Ascending aorta (tissue), 2 donors: ENCODE data around the gene U2AF2. TPM values are rescaled to one million over a fixed set of nuclear protein-coding genes. Genes with fewer than 3 reads are reported as not detected.

Source experiments
- DNase-seq, 2 donors: peaks; one replicate each; pipeline ENCODE4 v3.0.0-alpha.2; 2019; ENCODE audit warnings: low spot score in 2 of 2
- H3K27ac ChIP-seq, 2 donors: fragments of 200-600 bp; sonication (generic); one replicate each; pipeline ENCODE4 v1.5.1; 2016 to 2017; ENCODE audit warnings: mild to moderate bottlenecking in 1 of 2
- H3K27me3 ChIP-seq: fragments of 200-600 bp; sonication (generic); one replicate; pipeline ENCODE4 v1.5.1; 2017
- H3K36me3 ChIP-seq, 2 donors: fragments of 200-600 bp; sonication (generic); one replicate each; pipeline ENCODE4 v1.5.1; 2016
- H3K4me1 ChIP-seq, 2 donors: fragments of 200-600 bp; sonication (generic); one replicate each; pipeline ENCODE4 v1.5.1; 2016 to 2017; ENCODE audit warnings: mild to moderate bottlenecking in 1 of 2
- H3K4me3 ChIP-seq, 2 donors: fragments of 200-600 bp; sonication (generic); one replicate each; pipeline ENCODE4 v1.5.1; 2016 to 2017; ENCODE audit warnings: mild to moderate bottlenecking in 1 of 2
- H3K9me3 ChIP-seq, 2 donors: fragments of 200-600 bp; sonication (generic); one replicate each; pipeline ENCODE4 v1.5.1; 2016
- intact Hi-C: fragments of 100-400 bp; cut with DNase I; formaldehyde crosslinking; loops from one replicate; pipeline ENCODE4 v1.15.1; 2023
- total RNA-seq: library from RNA; depleted of rRNA; stranded (reverse); fragments of >200 nt; gene quantifications from one replicate; pipeline ENCODE4 v1.1.0, GENCODE V29; 2016
- TF ChIP-seq, protein P1 (sequence below), 3 experiments: fragments of 200-600 bp in 2 of 3; fragments of 450-650 bp in 1 of 3; sonication (generic) in 2 of 3; IDR thresholded peaks; one replicate each; pipeline ENCODE4 v1.5.1; 2016 to 2019; ENCODE audit warnings: antibody characterized with exemption in 3 of 3, mild to moderate bottlenecking in 1 of 3, moderate library complexity in 1 of 3

Gene U2AF2
- total RNA-seq, 1 donor from 2014 or later, result 221 TPM

DNA sequence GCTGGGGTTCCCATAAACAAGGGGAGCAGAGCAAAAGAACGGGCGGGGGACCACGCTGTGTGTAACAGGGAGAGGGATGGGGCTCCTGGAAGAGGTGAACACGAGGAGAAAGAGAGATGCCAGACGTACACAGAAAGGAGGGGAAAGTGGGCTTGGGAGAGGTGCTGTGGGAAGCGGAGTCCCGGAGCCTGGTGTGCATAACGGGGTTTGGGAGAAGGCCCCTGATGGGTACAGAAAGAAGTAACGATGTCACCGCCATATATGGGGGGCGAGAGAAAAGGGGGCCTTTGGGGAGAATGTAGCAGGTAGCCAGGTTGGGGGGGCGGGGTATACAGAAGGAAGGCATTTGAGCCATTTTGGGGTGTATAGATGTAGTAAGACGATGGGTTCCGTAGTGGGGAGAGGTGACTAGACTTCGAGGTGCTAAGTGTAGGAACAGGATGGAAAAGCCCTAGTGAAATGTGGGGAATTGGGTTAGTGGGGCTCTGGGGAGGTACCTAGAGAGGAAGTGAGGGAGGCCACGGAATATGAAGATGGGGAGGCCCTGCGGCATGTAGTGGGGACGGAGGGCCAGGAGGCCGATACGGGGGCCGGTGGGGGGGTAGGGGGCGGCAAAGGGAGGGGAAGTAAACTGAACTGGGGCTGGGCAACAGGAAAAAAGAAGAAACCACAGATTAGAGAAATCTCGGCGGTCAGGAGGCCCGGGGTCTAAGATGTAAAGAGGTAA is 13.2 kb upstream of the U2AF2 start:
- peaks cover 3 to 10% of the 10 kb centered on the region in 2 donors for H3K36me3 ChIP-seq
- no peak for DNase-seq
- intact Hi-C loops, result no loop called here
- peak overlapping the region; percentile 89 to 98 for H3K27ac ChIP-seq
- no peaks in the 10 kb centered on the region for H3K9me3 ChIP-seq
- peaks cover 22 to 34% of the 10 kb centered on the region in 2 donors for H3K4me1 ChIP-seq
- H3K4me3 ChIP-seq, result peak overlapping the region; percentile 66 to 82
- TF ChIP-seq, protein P1, sequence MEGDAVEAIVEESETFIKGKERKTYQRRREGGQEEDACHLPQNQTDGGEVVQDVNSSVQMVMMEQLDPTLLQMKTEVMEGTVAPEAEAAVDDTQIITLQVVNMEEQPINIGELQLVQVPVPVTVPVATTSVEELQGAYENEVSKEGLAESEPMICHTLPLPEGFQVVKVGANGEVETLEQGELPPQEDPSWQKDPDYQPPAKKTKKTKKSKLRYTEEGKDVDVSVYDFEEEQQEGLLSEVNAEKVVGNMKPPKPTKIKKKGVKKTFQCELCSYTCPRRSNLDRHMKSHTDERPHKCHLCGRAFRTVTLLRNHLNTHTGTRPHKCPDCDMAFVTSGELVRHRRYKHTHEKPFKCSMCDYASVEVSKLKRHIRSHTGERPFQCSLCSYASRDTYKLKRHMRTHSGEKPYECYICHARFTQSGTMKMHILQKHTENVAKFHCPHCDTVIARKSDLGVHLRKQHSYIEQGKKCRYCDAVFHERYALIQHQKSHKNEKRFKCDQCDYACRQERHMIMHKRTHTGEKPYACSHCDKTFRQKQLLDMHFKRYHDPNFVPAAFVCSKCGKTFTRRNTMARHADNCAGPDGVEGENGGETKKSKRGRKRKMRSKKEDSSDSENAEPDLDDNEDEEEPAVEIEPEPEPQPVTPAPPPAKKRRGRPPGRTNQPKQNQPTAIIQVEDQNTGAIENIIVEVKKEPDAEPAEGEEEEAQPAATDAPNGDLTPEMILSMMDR (IDR thresholded peaks at IDR 0.05), result no peak
- no peaks in the 10 kb centered on the region for H3K27me3 ChIP-seq

DNA sequence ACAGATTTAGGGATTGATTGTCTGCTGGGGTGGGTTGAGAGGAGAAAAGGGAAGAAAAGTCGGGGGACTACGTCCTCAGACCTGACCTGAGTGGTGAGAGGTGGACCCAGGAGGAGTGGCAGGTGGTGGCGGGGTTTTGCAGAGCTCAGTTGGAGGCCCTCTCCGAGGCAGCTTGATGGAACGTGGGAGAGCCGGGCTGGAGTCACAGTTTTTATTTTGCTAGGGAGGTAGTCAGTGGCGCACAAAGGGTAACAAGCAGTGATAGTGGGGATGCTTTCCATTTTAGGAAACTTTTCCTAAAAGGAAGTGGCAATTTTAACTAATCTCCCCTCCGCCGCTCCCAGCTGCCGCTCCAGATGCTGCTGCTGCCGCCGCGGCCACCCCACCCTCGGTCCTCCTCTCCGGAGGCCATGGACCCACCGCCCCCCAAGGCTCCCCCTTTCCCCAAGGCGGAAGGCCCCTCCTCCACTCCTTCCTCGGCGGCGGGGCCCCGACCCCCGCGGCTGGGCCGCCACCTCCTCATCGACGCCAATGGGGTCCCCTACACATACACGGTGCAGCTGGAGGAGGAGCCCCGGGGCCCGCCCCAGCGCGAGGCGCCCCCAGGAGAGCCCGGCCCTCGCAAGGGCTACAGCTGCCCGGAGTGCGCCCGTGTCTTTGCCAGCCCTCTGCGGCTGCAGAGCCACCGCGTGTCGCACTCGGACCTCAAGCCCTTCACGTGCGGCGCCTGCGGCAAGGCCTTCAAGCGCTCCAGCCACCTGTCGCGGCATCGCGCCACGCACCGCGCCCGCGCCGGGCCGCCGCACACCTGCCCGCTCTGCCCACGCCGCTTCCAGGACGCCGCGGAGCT is 12.5 kb upstream of the U2AF2 start:
- Histone ChIP-seq H3K4me3 (peak overlapping the region; percentile 66 to 82), H3K9me3 (no peaks in the 10 kb centered on the region), H3K36me3 (peaks cover 3 to 10% of the 10 kb centered on the region in 2 donors), H3K4me1 (peaks cover 20 to 29% of the 10 kb centered on the region in 2 donors), H3K27me3 (no peaks in the 10 kb centered on the region), H3K27ac (peak overlapping the region; percentile 89 to 98)
- no peak for DNase-seq
- intact Hi-C loops, result no loop called here
- TF ChIP-seq, protein P1 (IDR thresholded peaks at IDR 0.05), result no peak

DNA sequence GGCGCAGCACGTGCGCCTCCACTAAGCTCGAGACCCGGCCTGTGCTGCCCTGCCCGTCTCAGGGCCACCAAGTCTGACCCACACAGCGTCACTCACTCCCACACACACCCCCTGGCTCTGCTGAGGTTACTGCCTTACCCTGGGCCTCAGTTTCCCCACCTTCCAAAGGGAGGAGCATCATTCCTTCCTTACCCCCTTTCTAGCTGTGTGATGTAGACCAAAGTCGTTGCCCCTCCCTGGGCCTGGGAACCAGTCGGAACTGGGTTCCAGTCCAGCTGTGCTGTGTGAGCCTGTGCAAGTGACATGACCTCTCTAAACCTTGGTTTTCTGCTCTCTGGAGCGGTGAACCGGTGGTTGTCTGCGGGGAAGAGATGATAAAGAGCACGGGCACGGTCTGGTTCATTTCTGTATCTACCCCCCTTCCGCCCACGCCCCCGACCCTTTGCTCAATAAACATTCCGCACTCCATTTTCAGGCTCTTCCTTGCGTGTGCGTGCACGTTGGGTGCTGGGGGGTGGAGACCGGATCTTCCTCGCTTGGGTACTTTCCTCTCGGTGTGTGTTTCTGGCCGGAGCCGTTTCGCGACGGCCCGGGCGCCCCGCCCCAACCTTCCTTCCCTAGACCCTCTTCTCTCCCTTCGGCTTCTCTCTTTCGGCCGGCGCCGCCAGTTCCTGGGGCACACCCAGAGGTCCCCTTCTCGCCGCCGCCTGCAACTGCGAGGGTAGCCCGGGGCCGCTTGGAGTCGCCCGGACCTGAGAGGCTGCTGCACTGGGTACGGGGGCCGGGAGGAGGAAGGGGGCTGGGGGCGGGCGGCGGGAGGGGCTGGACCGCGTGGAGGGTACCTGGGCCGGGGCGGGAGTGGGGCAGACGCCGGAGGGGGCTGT is 11.6 kb upstream of the U2AF2 start, which contains the start of gene ZNF581:
ZNF581 (plus strand) TSS at position 647 of the 884 bp plus-strand sequence. CDS start 923 bp downstream, outside the sequence.
- Histone ChIP-seq H3K9me3 (no peaks in the 10 kb centered on the region), H3K27me3 (no peaks in the 10 kb centered on the region), H3K36me3 (peaks cover 3 to 10% of the 10 kb centered on the region in 2 donors), H3K4me3 (peak within 1 kb of the TSS; percentile 66 to 82), H3K4me1 (peaks cover 20 to 26% of the 10 kb centered on the region in 2 donors), H3K27ac (peak within 1 kb of the TSS; percentile 89 to 98)
- DNase-seq, result peak in 1 of 2 donors; percentile 87
- TF ChIP-seq, protein P1 (IDR thresholded peaks at IDR 0.05), result no peak
- intact Hi-C loops, result no loop called here

DNA sequence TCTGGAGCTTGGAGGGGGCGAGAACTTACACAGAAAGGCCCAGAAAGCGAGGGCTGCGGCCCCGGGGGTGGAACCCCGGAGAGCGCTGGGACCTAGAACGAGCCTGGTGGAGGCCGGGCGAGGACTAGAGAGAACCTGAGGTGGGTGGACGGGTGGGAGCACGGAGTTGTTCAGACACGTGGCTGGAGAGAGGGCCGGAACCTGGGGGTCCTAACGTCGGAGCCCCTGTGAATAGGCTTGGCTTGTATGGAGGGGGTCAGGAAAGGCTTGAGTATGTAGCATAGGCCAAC is 11.0 kb upstream of the U2AF2 start:
- no peak for DNase-seq
- peaks cover 3 to 10% of the 10 kb centered on the region in 2 donors for H3K36me3 ChIP-seq
- no peaks in the 10 kb centered on the region for H3K27me3 ChIP-seq
- TF ChIP-seq, protein P1 (IDR thresholded peaks at IDR 0.05), result no peak
- intact Hi-C loops, result no loop called here
- no peaks in the 10 kb centered on the region for H3K9me3 ChIP-seq
- peaks cover 20 to 22% of the 10 kb centered on the region in 2 donors for H3K4me1 ChIP-seq
- peak overlapping the region; percentile 66 to 82 for H3K4me3 ChIP-seq
- H3K27ac ChIP-seq, result peak overlapping the region; percentile 89 to 98

DNA sequence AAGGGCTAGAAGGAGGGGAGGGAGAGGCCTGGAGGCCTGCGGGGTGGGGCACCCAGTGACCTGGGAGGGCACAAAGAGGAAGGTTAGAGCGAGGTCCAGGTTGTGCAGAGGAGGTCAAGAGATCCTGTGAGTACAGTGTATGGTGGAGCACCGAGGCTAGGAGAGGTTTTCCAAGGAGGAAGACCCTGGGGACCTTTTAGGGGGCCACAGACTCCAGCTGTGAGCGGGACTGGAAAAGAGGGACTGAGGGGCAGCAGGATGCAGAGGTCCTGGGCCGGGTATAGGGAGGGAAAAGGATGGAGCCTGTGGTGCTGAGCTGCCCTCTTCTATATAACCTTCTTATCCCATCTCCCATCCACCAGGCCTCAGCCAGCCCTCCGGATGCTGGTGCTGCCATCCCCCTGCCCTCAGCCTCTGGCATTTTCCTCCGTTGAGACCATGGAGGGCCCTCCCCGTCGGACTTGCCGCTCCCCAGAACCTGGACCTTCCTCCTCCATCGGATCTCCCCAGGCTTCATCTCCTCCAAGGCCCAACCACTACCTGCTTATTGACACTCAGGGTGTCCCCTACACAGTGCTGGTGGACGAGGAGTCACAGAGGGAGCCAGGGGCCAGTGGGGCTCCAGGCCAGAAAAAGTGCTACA is 10.5 kb upstream of the U2AF2 start:
- Histone ChIP-seq H3K36me3 (peaks cover 3 to 10% of the 10 kb centered on the region in 2 donors), H3K4me3 (peak overlapping the region; percentile 66 to 82), H3K4me1 (peaks cover 20 to 22% of the 10 kb centered on the region in 2 donors), H3K9me3 (no peaks in the 10 kb centered on the region), H3K27me3 (no peaks in the 10 kb centered on the region), H3K27ac (peak overlapping the region; percentile 89 to 98)
- DNase-seq, result no peak
- intact Hi-C loops, result no loop called here
- TF ChIP-seq, protein P1 (IDR thresholded peaks at IDR 0.05), result no peak
